Esophagus muscularis mucosa (tissue), 4 donors: Measurements from ENCODE around the gene RFNG. TPM values are rescaled to one million over a fixed set of nuclear protein-coding genes. Genes with fewer than 3 reads are reported as not detected.

Source experiments
- DNase-seq: peaks from one replicate; pipeline ENCODE4 v3.0.0-alpha.2; 2017; ENCODE audit errors: extremely low spot score
- H3K27ac ChIP-seq, 4 donors: fragments of 200-600 bp; sonication (generic); replicated peaks in 1 of 4; 1 replicate in 3 of 4; 2 replicates in 1 of 4; pipeline ENCODE4 v1.5.1; 2016 to 2019; ENCODE audit warnings: mild to moderate bottlenecking in 1 of 4
- H3K27me3 ChIP-seq, 4 donors: fragments of 200-600 bp; sonication (generic); one replicate each; pipeline versions ENCODE4 v1.5.1 to v1.6.0; 2016 to 2019
- H3K36me3 ChIP-seq, 4 donors: fragments of 200-600 bp; sonication (generic); one replicate each; pipeline ENCODE4 v1.5.1; 2016 to 2019
- H3K4me1 ChIP-seq, 4 donors: fragments of 200-600 bp; sonication (generic); one replicate each; pipeline ENCODE4 v1.5.1; 2016 to 2019
- H3K4me3 ChIP-seq, 4 donors: fragments of 200-600 bp; sonication (generic); 1 replicate in 2 of 4; 2 replicates in 2 of 4; pipeline ENCODE4 v1.5.1; 2016 to 2019; ENCODE audit warnings: mild to moderate bottlenecking in 4 of 4, moderate library complexity in 1 of 4
- H3K9me3 ChIP-seq, 4 donors: fragments of 200-600 bp; sonication (generic); 1 replicate in 3 of 4; 2 replicates in 1 of 4; pipeline ENCODE4 v1.5.1; 2016 to 2019
- CTCF ChIP-seq, 3 experiments: fragments of 200-600 bp in 2 of 3; fragments of 450-650 bp in 1 of 3; sonication (generic) in 2 of 3; IDR thresholded peaks; one replicate each; pipeline ENCODE4 v1.5.1; 2017 to 2019; ENCODE audit warnings: antibody characterized with exemption in 3 of 3, mild to moderate bottlenecking in 2 of 3, moderate library complexity in 1 of 3
- EP300 ChIP-seq: sonication (generic); formaldehyde crosslinking; IDR thresholded peaks from one replicate; pipeline ENCODE4 v1.6.1; 2017; ENCODE audit warnings: antibody characterized with exemption
- POLR2A ChIP-seq: fragments of 450-650 bp; IDR thresholded peaks from one replicate; pipeline ENCODE4 v1.6.1; 2017; ENCODE audit warnings: antibody characterized with exemption, moderate library complexity, mild to moderate bottlenecking, low read depth
- POLR2AphosphoS5 ChIP-seq, 2 donors: sonication (generic); formaldehyde crosslinking; IDR thresholded peaks; one replicate each; pipeline ENCODE4 v1.6.1; 2017; ENCODE audit warnings: antibody characterized with exemption in 2 of 2
- WGBS: methylation state at CpG from one replicate; pipeline ENCODE4 v1.1.5; 2018; 5-methylcytosine and 5-hydroxymethylcytosine counted together
- intact Hi-C: fragments of 100-400 bp; cut with DNase I; formaldehyde crosslinking; loops from one replicate; pipeline ENCODE4 v1.15.1; 2023
- total RNA-seq, 4 donors: library from RNA; depleted of rRNA; stranded (reverse); fragments of >200 nt; gene quantifications; one replicate each; pipeline versions ENCODE4 v1.1.0 to v1.2.1, GENCODE V29; 2016

Gene RFNG
- total RNA-seq, 4 donors from 2014 or later, result 32.4 to 54.8 (median 42.5) TPM

- peak within 1 kb of the TSS; percentile 83 to 96 (median 86) for H3K4me3 ChIP-seq
- peak within 1 kb of the TSS; percentile 64 to 83 (median 75) for H3K27ac ChIP-seq
- H3K36me3 ChIP-seq, result peaks cover 3 to 35% (median 21%) of the 10 kb centered on the region in 4 donors
- H3K9me3 ChIP-seq, result no peaks in the 10 kb centered on the region
- H3K4me1 ChIP-seq, result peaks cover 26 to 50% (median 38%) of the 10 kb centered on the region in 4 donors
- peak; percentile 17 for TF ChIP-seq POLR2A
- no peak for TF ChIP-seq EP300
- TF ChIP-seq POLR2AphosphoS5 (IDR thresholded peaks at IDR 0.05), result peak in 1 of 2 donors; percentile 85
- WGBS, result 0% methylated on average over 20 of the region's 64 CpGs
- DNase-seq, result no peak
- intact Hi-C loops, result no loop called here
- no peaks in the 10 kb centered on the region for H3K27me3 ChIP-seq
Measured at GRCh38 chr17:82022310-82022980, 29.2 kb downstream of the RFNG start, which contains the start of gene CENPX. Gene CENPX (minus strand): TSS chr17:82022878. CDS start chr17:82022861, 17 bp downstream.

- Histone ChIP-seq H3K27me3 (no peaks in the 10 kb centered on the region), H3K4me3 (peak overlapping the region; percentile 83 to 96 (median 86)), H3K4me1 (peaks cover 26 to 50% (median 38%) of the 10 kb centered on the region in 4 donors), H3K27ac (peak overlapping the region; percentile 64 to 83 (median 75)), H3K36me3 (peaks cover 3 to 34% (median 19%) of the 10 kb centered on the region in 4 donors), H3K9me3 (no peaks in the 10 kb centered on the region)
- TF ChIP-seq EP300, result no peak
- no peak for TF ChIP-seq CTCF (IDR thresholded peaks at IDR 0.05)
- TF ChIP-seq POLR2AphosphoS5 (IDR thresholded peaks at IDR 0.05), result no peak
- TF ChIP-seq POLR2A, result no peak
- intact Hi-C loops, result loop anchor here (1.0 kb wide), 1 partner anchor 63 kb away; no protein-coding TSS in a partner anchor
- 0% methylated on average over 1 of the region's 10 CpGs for WGBS
- no peak for DNase-seq
Measured at GRCh38 chr17:82021900-82022309, 29.7 kb downstream of the RFNG start.

- TF ChIP-seq POLR2A, result no peak
- peak; percentile 53 to 75 (median 70) for TF ChIP-seq CTCF (IDR thresholded peaks at IDR 0.05)
- H3K27ac ChIP-seq, result peak overlapping the region in 1 of 4 donors; percentile 83
- intact Hi-C loops, result loop anchor here (1.0 kb wide), 1 partner anchor 62 kb away; no protein-coding TSS in a partner anchor
- peaks cover 3 to 31% (median 18%) of the 10 kb centered on the region in 4 donors for H3K36me3 ChIP-seq
- H3K27me3 ChIP-seq, result no peaks in the 10 kb centered on the region
- 37% methylated on average over 20 of the region's 25 CpGs for WGBS
- H3K9me3 ChIP-seq, result no peaks in the 10 kb centered on the region
- H3K4me1 ChIP-seq, result peaks cover 26 to 50% (median 38%) of the 10 kb centered on the region in 4 donors
- no peak for DNase-seq
- peak overlapping the region; percentile 83 to 96 (median 86) for H3K4me3 ChIP-seq
Measured at GRCh38 chr17:82021107-82021899, 30.3 kb downstream of the RFNG start.

- Histone ChIP-seq H3K4me3 (no peak overlapping the region), H3K27me3 (no peaks in the 10 kb centered on the region), H3K4me1 (peaks cover 26 to 50% (median 38%) of the 10 kb centered on the region in 4 donors), H3K9me3 (no peaks in the 10 kb centered on the region), H3K27ac (no peak overlapping the region), H3K36me3 (peaks cover 3 to 30% (median 18%) of the 10 kb centered on the region in 4 donors)
- DNase-seq, result no peak
- intact Hi-C loops, result loop anchor here (1.0 kb wide), 1 partner anchor 61 kb away; no protein-coding TSS in a partner anchor
- 72% methylated on average over 13 of the region's 14 CpGs for WGBS
- no peak for TF ChIP-seq EP300
- TF ChIP-seq POLR2A, result no peak
- TF ChIP-seq CTCF (IDR thresholded peaks at IDR 0.05), result no peak
- TF ChIP-seq POLR2AphosphoS5 (IDR thresholded peaks at IDR 0.05), result no peak
Measured at GRCh38 chr17:82020572-82021106, 31.0 kb downstream of the RFNG start.
